GM23338 (cell line): ENCODE results near the gene NANS. TPM values are rescaled to one million over a fixed set of nuclear protein-coding genes. Genes with fewer than 3 reads are reported as not detected.

ENCODE experiments used
- ATAC-seq: fragments of 200-7000 bp; cut with Tn5 transposase; 3 replicates; pipeline ENCODE4 v1.9.1; 2020
- DNase-seq: peaks from one replicate; pipeline ENCODE4 v3.0.0-alpha.2; 2015; ENCODE audit warnings: low spot score
- H2AFZ ChIP-seq: fragments of 200-600 bp; sonication (generic); 2 replicates; pipeline ENCODE4 v1.8.0; 2016; ENCODE audit warnings: antibody characterized with exemption, mild to moderate bottlenecking, moderate library complexity
- H3F3A ChIP-seq: fragments of 200-600 bp; sonication (generic); replicated peaks from 2 replicates; pipeline ENCODE4 v1.8.0; 2017; ENCODE audit warnings: antibody characterized with exemption, mixed run types, low read depth
- H3K27ac ChIP-seq: fragments of 200-600 bp; sonication (generic); 2 replicates; pipeline ENCODE4 v1.6.1; 2016; ENCODE audit warnings: low read depth
- H3K27me3 ChIP-seq: fragments of 200-600 bp; sonication (generic); 2 replicates; pipeline ENCODE4 v1.8.0; 2016; ENCODE audit warnings: mild to moderate bottlenecking, mixed run types, moderate library complexity; ENCODE audit not compliant: insufficient read depth
- H3K36me3 ChIP-seq: fragments of 200-600 bp; sonication (generic); 2 replicates; pipeline ENCODE4 v1.8.0; 2016; ENCODE audit warnings: mild to moderate bottlenecking; ENCODE audit not compliant: insufficient read depth
- H3K4me1 ChIP-seq: fragments of 200-600 bp; sonication (generic); 2 replicates; pipeline ENCODE4 v1.8.0; 2016; ENCODE audit warnings: mild to moderate bottlenecking, moderate library complexity; ENCODE audit not compliant: insufficient read depth
- H3K4me2 ChIP-seq: fragments of 200-600 bp; sonication (generic); 2 replicates; pipeline ENCODE4 v1.7.1; 2017; ENCODE audit warnings: mixed run types
- H3K4me3 ChIP-seq: fragments of 200-600 bp; sonication (generic); 2 replicates; pipeline ENCODE4 v1.6.1; 2016; ENCODE audit warnings: mixed run types
- H3K79me2 ChIP-seq: fragments of 200-600 bp; sonication (generic); replicated peaks from 2 replicates; pipeline ENCODE4 v1.8.0; 2017; ENCODE audit warnings: mild to moderate bottlenecking; ENCODE audit not compliant: insufficient read depth
- H3K9me2 ChIP-seq: fragments of 200-600 bp; sonication (generic); 2 replicates; pipeline ENCODE4 v1.8.0; 2017; ENCODE audit not compliant: insufficient read depth
- H4K20me1 ChIP-seq: fragments of 200-600 bp; sonication (generic); replicated peaks from 2 replicates; pipeline ENCODE4 v1.8.0; 2017; ENCODE audit warnings: mild to moderate bottlenecking; ENCODE audit not compliant: insufficient read depth
- H3K27ac Mint-ChIP-seq: 2 replicates; pipeline ENCODE4 v1.8.0; 2020; ENCODE audit warnings: inconsistent platforms, mild to moderate bottlenecking, moderate library complexity, mixed read lengths
- H3K27me3 Mint-ChIP-seq: 3 replicates; pipeline ENCODE4 v1.8.0; 2022; ENCODE audit warnings: low read depth, mild to moderate bottlenecking, moderate library complexity, mixed read lengths, inconsistent platforms; ENCODE audit not compliant: insufficient read depth, poor library complexity
- H3K36me3 Mint-ChIP-seq: 3 replicates; pipeline ENCODE4 v1.8.0; 2021; ENCODE audit warnings: low read depth, mild to moderate bottlenecking, inconsistent platforms, moderate library complexity, mixed read lengths
- H3K4me1 Mint-ChIP-seq: 3 replicates; pipeline ENCODE4 v1.8.0; 2020; ENCODE audit warnings: mild to moderate bottlenecking, inconsistent platforms, mixed read lengths
- H3K4me3 Mint-ChIP-seq: 3 replicates; pipeline ENCODE4 v1.8.0; 2021; ENCODE audit warnings: moderate library complexity, mild to moderate bottlenecking, inconsistent platforms, mixed read lengths
- H3K9me3 Mint-ChIP-seq: 3 replicates; pipeline ENCODE4 v1.8.0; 2020; ENCODE audit warnings: moderate library complexity, mild to moderate bottlenecking, inconsistent platforms, mixed read lengths
- CREB1 ChIP-seq: fragments of 250-450 bp; sonication (Bioruptor Pico); IDR thresholded peaks from 2 replicates; pipeline ENCODE4 v1.5.0; 2020; ENCODE audit warnings: low read depth, mild to moderate bottlenecking, moderate library complexity
- EZH2 ChIP-seq: fragments of 200-600 bp; sonication (generic); IDR thresholded peaks from one replicate; pipeline ENCODE4 v1.8.0; 2017; ENCODE audit warnings: antibody characterized with exemption, mild to moderate bottlenecking, low read depth; ENCODE audit not compliant: unreplicated experiment
- EZH2phosphoT487 ChIP-seq: fragments of 200-600 bp; sonication (generic); IDR thresholded peaks from one replicate; pipeline ENCODE4 v1.8.1; 2018; ENCODE audit warnings: antibody characterized with exemption; ENCODE audit not compliant: unreplicated experiment
- JUNB ChIP-seq: IDR thresholded peaks from one replicate; pipeline ENCODE4 v1.6.1; 2016; ENCODE audit warnings: antibody characterized with exemption; ENCODE audit not compliant: unreplicated experiment
- NANOG ChIP-seq: IDR thresholded peaks from 2 replicates; pipeline ENCODE4 v1.6.1; 2016; ENCODE audit warnings: antibody characterized with exemption, borderline replicate concordance
- POLR2AphosphoS5 ChIP-seq: IDR thresholded peaks from 2 replicates; pipeline ENCODE4 v1.6.1; 2016; ENCODE audit warnings: antibody characterized with exemption, low read depth
- STAT1 ChIP-seq: IDR thresholded peaks from one replicate; pipeline ENCODE4 v1.6.1; 2016; ENCODE audit warnings: antibody characterized with exemption; ENCODE audit not compliant: unreplicated experiment
- ZNF114 ChIP-seq: fragments of 250-450 bp; sonication (Bioruptor Pico); IDR thresholded peaks from 2 replicates; pipeline ENCODE4 v1.5.0; 2020; ENCODE audit warnings: mild to moderate bottlenecking, moderate library complexity
- ZNF331 ChIP-seq: fragments of 250-450 bp; sonication (Bioruptor Pico); IDR thresholded peaks from 2 replicates; pipeline ENCODE4 v1.5.0; 2020; ENCODE audit warnings: low read depth, mild to moderate bottlenecking, moderate library complexity
- polyA plus RNA-seq: library from polyadenylated mRNA; unstranded; fragments of >200 nt; fragmentation: Nextera tagmentation; extraction: Ambion mirVana; gene quantifications from 2 replicates; pipeline ENCODE4 v1.2.1, GENCODE V29; 2016
- total RNA-seq: library from RNA; depleted of rRNA; stranded (reverse); fragments of >200 nt; shearing (Covaris generic); gene quantifications from 2 replicates; pipeline ENCODE4 v1.2.3, GENCODE V29; 2014
- TF ChIP-seq, protein P1 (sequence below): IDR thresholded peaks from 2 replicates; pipeline ENCODE4 v1.6.1; 2016; ENCODE audit warnings: antibody characterized with exemption
- TF ChIP-seq, protein P2 (sequence below): IDR thresholded peaks from one replicate; pipeline ENCODE4 v1.6.1; 2018; ENCODE audit warnings: antibody characterized with exemption; ENCODE audit not compliant: unreplicated experiment
- TF ChIP-seq, protein P3 (sequence below): fragments of 250-450 bp; sonication (Bioruptor Pico); IDR thresholded peaks from 2 replicates; pipeline ENCODE4 v1.5.0; 2020; ENCODE audit warnings: mild to moderate bottlenecking, moderate library complexity
- TF ChIP-seq, protein P4 (sequence below), 2 experiments: fragments of 200-600 bp in 1 of 2; sonication (generic) in 1 of 2; conservative IDR thresholded peaks; 2 replicates each; pipeline versions ENCODE4 v1.5.1 to v1.6.1; 2016 to 2017; ENCODE audit warnings: antibody characterized with exemption in 2 of 2, low read depth in 2 of 2, mild to moderate bottlenecking in 2 of 2, moderate library complexity in 1 of 2

The NANS gene
- total and polyA plus RNA-seq, 2 experiments from 2014 or later, result 67.3 to 77.4 TPM

DNA sequence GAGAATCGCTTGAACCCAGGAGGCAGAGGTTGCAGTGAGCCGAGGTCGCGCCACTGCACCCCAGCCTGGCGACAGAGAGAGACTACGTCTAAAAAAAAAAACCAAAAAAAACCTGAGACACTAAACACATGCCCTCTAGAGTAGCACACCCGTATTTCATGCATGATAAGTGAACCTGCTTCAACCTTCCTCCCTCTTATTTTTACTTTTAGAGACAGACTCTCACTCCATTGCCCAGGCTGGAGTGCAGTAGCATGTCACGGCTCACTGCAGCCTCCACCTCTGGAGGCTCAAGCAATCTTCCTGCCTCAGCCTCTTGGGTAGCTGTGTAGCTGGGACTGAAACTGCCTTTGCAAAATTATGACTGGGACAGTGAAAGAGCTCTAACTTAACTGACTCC, 17.6 kb upstream of the NANS start:
- DNase-seq, result no peak
- no peak overlapping the region for H3K4me2 ChIP-seq
- H3K9me3 Mint-ChIP-seq, result no peaks in the 10 kb centered on the region
- TF ChIP-seq, protein P1, sequence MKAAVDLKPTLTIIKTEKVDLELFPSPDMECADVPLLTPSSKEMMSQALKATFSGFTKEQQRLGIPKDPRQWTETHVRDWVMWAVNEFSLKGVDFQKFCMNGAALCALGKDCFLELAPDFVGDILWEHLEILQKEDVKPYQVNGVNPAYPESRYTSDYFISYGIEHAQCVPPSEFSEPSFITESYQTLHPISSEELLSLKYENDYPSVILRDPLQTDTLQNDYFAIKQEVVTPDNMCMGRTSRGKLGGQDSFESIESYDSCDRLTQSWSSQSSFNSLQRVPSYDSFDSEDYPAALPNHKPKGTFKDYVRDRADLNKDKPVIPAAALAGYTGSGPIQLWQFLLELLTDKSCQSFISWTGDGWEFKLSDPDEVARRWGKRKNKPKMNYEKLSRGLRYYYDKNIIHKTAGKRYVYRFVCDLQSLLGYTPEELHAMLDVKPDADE, result no peak
- TF ChIP-seq EZH2phosphoT487 (no peak), POLR2AphosphoS5 (no peak), EZH2 (no peak), STAT1 (no peak), CREB1 (CRISPR knock-in tag) (no peak), ZNF114 (no peak), NANOG (no peak), JUNB (no peak), ZNF331 (no peak)
- TF ChIP-seq, protein P2, sequence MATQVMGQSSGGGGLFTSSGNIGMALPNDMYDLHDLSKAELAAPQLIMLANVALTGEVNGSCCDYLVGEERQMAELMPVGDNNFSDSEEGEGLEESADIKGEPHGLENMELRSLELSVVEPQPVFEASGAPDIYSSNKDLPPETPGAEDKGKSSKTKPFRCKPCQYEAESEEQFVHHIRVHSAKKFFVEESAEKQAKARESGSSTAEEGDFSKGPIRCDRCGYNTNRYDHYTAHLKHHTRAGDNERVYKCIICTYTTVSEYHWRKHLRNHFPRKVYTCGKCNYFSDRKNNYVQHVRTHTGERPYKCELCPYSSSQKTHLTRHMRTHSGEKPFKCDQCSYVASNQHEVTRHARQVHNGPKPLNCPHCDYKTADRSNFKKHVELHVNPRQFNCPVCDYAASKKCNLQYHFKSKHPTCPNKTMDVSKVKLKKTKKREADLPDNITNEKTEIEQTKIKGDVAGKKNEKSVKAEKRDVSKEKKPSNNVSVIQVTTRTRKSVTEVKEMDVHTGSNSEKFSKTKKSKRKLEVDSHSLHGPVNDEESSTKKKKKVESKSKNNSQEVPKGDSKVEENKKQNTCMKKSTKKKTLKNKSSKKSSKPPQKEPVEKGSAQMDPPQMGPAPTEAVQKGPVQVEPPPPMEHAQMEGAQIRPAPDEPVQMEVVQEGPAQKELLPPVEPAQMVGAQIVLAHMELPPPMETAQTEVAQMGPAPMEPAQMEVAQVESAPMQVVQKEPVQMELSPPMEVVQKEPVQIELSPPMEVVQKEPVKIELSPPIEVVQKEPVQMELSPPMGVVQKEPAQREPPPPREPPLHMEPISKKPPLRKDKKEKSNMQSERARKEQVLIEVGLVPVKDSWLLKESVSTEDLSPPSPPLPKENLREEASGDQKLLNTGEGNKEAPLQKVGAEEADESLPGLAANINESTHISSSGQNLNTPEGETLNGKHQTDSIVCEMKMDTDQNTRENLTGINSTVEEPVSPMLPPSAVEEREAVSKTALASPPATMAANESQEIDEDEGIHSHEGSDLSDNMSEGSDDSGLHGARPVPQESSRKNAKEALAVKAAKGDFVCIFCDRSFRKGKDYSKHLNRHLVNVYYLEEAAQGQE, result no peak
- TF ChIP-seq, protein P3, sequence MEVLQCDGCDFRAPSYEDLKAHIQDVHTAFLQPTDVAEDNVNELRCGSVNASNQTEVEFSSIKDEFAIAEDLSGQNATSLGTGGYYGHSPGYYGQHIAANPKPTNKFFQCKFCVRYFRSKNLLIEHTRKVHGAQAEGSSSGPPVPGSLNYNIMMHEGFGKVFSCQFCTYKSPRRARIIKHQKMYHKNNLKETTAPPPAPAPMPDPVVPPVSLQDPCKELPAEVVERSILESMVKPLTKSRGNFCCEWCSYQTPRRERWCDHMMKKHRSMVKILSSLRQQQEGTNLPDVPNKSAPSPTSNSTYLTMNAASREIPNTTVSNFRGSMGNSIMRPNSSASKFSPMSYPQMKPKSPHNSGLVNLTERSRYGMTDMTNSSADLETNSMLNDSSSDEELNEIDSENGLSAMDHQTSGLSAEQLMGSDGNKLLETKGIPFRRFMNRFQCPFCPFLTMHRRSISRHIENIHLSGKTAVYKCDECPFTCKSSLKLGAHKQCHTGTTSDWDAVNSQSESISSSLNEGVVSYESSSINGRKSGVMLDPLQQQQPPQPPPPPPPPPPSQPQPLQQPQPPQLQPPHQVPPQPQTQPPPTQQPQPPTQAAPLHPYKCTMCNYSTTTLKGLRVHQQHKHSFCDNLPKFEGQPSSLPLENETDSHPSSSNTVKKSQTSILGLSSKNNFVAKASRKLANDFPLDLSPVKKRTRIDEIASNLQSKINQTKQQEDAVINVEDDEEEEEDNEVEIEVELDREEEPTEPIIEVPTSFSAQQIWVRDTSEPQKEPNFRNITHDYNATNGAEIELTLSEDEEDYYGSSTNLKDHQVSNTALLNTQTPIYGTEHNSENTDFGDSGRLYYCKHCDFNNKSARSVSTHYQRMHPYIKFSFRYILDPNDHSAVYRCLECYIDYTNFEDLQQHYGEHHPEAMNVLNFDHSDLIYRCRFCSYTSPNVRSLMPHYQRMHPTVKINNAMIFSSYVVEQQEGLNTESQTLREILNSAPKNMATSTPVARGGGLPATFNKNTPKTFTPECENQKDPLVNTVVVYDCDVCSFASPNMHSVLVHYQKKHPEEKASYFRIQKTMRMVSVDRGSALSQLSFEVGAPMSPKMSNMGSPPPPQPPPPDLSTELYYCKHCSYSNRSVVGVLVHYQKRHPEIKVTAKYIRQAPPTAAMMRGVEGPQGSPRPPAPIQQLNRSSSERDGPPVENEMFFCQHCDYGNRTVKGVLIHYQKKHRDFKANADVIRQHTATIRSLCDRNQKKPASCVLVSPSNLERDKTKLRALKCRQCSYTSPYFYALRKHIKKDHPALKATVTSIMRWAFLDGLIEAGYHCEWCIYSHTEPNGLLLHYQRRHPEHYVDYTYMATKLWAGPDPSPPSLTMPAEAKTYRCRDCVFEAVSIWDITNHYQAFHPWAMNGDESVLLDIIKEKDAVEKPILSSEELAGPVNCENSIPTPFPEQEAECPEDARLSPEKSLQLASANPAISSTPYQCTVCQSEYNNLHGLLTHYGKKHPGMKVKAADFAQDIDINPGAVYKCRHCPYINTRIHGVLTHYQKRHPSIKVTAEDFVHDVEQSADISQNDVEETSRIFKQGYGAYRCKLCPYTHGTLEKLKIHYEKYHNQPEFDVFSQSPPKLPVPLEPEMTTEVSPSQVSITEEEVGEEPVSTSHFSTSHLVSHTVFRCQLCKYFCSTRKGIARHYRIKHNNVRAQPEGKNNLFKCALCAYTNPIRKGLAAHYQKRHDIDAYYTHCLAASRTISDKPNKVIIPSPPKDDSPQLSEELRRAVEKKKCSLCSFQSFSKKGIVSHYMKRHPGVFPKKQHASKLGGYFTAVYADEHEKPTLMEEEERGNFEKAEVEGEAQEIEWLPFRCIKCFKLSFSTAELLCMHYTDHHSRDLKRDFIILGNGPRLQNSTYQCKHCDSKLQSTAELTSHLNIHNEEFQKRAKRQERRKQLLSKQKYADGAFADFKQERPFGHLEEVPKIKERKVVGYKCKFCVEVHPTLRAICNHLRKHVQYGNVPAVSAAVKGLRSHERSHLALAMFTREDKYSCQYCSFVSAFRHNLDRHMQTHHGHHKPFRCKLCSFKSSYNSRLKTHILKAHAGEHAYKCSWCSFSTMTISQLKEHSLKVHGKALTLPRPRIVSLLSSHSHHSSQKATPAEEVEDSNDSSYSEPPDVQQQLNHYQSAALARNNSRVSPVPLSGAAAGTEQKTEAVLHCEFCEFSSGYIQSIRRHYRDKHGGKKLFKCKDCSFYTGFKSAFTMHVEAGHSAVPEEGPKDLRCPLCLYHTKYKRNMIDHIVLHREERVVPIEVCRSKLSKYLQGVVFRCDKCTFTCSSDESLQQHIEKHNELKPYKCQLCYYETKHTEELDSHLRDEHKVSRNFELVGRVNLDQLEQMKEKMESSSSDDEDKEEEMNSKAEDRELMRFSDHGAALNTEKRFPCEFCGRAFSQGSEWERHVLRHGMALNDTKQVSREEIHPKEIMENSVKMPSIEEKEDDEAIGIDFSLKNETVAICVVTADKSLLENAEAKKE (CRISPR knock-in tag), result no peak
- TF ChIP-seq, protein P4, sequence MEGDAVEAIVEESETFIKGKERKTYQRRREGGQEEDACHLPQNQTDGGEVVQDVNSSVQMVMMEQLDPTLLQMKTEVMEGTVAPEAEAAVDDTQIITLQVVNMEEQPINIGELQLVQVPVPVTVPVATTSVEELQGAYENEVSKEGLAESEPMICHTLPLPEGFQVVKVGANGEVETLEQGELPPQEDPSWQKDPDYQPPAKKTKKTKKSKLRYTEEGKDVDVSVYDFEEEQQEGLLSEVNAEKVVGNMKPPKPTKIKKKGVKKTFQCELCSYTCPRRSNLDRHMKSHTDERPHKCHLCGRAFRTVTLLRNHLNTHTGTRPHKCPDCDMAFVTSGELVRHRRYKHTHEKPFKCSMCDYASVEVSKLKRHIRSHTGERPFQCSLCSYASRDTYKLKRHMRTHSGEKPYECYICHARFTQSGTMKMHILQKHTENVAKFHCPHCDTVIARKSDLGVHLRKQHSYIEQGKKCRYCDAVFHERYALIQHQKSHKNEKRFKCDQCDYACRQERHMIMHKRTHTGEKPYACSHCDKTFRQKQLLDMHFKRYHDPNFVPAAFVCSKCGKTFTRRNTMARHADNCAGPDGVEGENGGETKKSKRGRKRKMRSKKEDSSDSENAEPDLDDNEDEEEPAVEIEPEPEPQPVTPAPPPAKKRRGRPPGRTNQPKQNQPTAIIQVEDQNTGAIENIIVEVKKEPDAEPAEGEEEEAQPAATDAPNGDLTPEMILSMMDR (conservative IDR thresholded peaks at IDR 0.05; ENCODE audit: low read depth in 2 of 2), result no peak
- H3K27me3 ChIP-seq, result no peaks in the 10 kb centered on the region
- peaks cover 8% of the 10 kb centered on the region; the same call in 2 of the 3 replicates for H3K4me1 Mint-ChIP-seq
- no peak overlapping the region for H3K27ac Mint-ChIP-seq
- no peak overlapping the region for H3K4me3 ChIP-seq
- H2AFZ ChIP-seq, result 0 out of 2 replicates have a peak overlapping the region, but pooled peaks have one; percentile 32
- H3K27ac ChIP-seq, result no peak overlapping the region
- no peaks in the 10 kb centered on the region for H3F3A ChIP-seq
- no peaks in the 10 kb centered on the region for H3K36me3 Mint-ChIP-seq
- no peaks in the 10 kb centered on the region for H3K4me1 ChIP-seq
- peaks cover 13% of the 10 kb centered on the region for H3K27me3 Mint-ChIP-seq
- H4K20me1 ChIP-seq, result no peaks in the 10 kb centered on the region
- no peaks in the 10 kb centered on the region for H3K36me3 ChIP-seq
- no peaks in the 10 kb centered on the region for H3K79me2 ChIP-seq
- ATAC-seq, result no peak
- no peak overlapping the region for H3K4me3 Mint-ChIP-seq
- H3K9me2 ChIP-seq, result no peaks in the 10 kb centered on the region
